ENCODE data around the gene NEDD4L.

NEDD4L gene

DNA sequence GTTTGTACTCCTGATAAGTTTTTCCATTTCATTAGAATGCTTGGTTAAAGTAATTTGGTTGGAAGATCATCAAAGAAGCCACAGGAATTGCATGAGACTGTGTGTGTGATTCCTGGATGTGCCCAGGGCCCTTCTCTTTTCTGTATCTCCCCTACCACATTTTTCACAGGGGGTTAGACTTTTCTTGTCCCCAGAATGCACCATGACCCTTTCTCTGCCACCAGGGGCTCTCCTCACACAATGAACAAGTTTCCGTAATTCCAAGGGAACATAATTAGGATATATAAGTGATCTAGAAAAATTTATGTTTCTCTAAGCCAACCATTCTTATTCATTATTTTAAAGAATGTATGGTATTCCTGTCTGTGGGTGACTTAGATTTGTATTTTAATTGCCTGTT lies 291.8 kb downstream of the NEDD4L start:
- DNase-seq, result no peak

DNA sequence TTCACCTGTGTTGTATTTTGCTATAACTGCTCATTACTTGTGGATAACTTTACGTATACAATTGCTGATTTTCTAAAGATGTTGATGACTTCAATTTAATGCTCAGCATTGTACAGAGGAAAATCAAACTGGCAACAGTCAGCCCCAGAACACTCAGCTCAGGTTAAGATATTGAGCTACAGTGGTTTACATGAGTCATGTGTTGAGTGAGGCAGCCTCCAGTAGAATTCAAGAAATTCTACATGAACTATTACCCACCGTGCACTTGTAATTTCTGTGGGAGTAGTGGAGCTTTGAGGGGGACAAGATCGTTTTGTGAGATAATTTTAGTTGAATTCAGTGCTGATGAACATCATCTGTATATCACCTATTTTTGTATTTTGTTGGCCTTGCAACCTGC lies 292.6 kb downstream of the NEDD4L start:
- no peak for DNase-seq

DNA sequence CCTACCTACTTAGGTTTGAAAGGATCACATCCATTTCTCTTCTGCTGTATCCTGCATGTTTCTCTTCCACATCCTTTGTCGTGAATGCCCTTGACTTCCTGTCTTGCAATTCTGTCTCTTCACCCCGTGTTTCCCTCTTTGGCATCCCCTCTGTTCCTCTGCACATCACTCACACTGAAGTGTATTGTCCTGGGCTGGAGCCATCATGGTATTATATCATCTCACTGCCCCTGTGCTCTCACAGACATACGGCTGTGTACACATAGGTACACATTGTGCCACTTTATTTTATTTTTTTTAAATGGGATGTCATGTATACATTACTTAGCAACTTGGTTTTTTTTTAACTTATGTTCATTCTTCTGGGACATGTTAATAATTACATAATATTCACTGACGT lies 293.3 kb downstream of the NEDD4L start:
- DNase-seq, result no peak

DNA sequence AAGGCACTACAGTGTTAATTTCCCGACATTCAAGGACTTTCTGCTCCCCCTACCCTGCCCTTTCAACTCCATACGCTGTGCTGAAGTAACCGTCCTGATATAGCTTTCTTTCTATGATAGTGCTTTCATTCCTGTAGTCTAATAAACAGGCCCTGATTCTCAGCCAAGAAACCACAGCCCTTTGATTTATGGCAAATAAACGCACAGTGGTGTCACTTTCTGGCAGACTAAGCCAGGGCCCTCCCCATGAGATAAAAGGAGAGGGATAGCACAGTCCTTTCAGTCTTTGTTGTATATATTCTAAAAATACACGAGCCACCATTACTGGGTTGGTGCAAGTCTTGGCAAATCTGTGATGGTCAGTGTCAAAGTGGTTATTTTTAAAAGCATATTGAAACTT lies 293.7 kb downstream of the NEDD4L start:
- no peak for DNase-seq

DNA sequence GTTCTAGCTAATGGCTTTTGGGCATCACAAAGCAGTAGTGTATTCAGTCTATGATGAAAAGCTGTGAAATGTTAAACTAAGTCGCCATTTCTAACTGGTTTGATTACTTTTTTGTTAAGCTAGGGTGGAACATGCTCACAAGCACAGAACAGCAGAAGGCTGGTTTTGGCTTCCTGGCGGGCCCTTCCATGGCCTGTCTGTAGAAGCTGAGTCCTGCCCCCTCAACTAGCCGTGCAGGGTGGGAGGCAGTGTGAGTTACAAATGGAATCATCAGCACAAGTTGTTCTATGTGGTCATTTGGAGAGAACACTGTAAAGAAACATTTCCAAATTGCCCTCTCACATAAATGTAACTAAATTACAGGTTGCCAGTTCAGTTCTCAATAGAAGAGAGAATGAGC lies 294.1 kb downstream of the NEDD4L start:
- DNase-seq, result no peak

DNA sequence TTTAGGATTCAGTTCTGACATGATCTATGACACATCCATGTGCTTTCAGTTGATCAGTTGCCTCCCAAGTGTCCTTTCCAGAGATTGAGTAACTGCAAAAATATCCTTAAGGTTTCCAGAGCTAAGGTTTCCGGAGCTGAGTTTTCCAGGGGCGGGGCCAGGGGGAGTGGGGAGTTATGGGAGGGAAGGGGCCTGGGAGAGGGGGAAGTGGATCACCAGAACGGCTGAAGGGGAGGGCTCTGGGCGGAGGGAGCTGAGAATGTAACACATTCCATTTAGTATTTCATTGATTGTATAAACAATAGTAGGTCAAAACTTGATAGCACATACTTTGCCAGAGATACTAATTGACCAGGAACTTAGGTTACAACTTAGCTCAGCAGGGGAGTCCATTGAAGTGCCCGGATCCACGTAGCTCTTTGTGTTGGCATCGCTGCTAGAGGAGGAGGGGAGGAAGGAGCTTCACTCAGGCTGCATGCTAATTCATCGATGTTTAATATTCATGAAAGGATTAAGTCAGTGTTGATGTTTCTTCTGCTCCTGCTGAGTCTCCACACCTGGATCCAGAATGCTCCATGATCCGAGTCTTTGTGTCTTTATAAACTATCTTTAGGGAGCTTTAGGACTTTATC lies 295.1 kb downstream of the NEDD4L start:
- DNase-seq, result no peak

DNA sequence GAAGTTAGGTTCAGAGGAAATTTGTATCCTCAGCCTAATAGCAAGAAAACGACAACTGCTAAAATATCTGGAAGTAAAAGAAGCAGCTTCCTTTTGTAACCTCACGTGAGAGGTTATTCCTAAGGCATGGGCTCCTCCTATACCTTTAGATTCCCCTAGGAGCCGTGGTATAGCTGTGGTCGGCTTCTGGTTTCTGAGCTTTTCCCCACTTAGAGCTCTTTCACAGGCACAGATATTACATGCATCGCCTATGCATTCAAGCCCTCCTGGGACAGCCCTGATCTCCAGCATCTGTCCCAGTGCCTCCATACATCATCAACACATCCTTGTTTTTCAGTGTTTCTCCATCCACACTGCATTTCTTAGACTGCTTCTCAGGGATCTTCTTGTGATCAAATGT lies 295.9 kb downstream of the NEDD4L start:
- no peak for DNase-seq

DNA sequence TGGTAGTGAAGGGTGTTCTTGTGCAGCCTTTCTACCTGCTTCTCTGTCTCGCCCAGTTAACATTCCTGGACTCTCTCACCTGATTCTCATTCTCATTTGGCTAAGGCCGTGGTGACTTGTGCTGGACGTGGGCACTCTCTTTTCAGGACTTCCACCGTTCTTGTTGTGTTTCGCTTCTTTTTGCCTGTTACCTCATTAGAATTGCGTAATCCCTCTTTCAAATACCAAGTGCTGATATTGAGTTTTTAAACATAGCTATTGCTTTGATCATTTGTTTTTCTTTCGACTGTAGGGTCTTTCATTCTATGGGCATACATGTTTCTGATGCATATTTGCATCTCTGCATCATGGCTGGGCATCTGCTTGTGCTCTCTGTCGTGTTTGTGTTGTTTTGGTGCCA lies 297.9 kb downstream of the NEDD4L start:
- no peak for DNase-seq

DNA sequence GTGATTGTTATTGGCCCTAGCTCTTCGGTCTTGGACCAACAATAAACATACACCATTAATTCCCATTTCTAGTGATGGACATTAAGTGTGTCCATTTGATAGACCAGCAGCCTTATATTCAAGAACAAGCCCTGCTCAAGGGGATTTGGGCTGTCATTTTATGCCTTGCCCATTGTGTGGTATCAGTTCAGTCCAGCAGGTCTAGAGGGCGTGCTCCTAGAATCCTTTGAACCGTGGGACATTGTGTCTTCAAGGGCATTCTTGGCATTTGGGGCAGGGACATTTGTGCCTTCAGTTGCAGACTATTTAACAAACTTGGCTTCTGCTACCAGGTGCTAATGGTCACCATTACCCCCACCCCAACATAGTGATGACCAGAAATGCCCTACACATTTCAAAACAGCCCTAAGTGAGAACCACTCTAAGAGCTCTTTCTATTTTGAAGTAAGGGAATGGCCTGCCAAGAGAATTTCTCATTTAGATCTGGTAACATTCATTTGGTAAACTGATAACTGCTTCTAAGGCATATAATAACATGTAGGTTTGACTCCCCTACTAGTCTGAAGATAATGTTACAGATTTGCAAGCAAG lies 300.1 kb downstream of the NEDD4L start:
- no peak for DNase-seq

DNA sequence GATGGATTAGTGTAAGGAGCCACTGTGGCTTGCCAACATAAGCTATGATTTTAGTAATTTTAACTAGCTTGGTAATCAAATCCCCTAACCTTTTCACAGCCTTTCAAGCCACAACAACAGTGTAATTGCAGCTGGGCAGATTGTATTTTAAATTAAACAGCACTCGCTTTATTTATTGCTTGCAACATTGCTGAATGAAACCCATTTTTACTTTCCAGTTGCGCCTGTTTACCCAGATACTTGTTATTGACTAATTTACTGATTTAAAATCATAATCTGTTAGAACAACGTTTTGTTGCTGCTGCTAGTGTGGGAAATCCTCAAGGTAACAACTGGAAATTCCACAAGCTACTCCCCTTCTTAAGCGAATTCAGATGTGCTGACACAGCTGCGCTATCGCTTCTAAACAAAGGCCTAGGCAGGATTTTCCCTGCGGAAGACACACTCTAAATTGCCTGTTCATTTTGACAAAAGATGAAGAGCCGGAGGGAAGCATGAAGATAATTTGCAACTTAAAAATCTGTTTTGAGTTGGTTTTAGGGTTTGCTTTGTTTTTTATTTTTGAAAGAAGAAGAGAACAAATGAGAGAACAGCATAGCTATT lies 300.9 kb downstream of the NEDD4L start:
- DNase-seq, result no peak

DNA sequence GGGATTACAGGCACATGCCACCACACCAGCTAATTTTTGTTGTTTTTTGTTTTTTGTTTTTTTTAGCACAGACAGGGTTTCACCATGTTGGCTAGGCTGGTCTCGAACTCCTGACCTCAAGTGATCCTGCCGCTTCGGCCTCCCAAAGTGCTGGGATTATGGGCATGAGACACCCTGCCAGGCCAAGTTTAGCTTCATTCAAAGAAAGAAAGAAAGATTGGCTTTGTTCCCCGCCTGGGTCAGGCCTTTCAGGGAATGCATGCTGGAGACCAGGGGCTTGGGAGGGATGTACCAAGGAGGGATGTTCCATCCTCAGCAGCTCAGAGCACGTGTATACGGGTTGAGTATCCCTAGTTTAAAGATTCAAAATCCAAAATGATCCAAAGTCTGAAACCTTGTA lies 301.8 kb downstream of the NEDD4L start:
- DNase-seq, result no peak

DNA sequence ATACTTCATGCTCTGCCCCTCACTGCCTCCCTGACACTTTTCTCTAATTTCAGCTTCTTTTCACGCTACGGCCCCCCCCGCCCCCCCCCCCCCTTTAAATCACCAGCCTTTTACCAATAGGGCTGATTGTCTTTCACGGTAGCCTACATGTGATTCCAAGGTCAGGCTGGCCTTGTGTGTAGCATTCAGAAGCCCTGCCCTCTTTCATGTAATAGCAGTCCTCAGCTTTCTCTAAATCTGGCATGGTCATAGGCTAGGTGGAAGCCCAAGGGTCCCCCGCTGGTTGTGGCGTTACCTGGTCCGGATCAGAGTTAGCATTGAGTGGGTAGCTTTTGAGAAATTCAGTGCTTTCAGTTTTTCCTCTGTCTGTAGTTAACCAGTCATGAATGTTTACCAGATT lies 303.1 kb downstream of the NEDD4L start:
- no peak for DNase-seq

DNA sequence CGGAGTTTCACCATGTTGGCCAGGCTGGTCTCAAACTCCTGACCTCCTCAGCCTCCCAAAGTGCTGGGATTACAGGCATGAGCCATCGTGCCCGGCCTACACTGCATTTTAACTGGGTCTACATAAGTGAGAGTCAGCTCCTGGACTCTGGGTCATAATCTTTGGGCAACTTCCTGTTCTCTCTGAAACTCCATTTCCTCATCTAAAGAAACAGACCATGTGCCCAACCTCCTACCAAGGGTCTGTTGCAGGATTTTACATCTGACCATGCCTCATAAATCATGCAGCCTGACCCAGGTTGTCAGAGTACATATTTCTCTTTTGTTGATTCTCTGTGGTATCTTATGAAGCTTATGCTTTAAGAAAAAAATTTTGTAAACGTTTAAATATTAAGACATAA lies 304.5 kb downstream of the NEDD4L start:
- no peak for DNase-seq

DNA sequence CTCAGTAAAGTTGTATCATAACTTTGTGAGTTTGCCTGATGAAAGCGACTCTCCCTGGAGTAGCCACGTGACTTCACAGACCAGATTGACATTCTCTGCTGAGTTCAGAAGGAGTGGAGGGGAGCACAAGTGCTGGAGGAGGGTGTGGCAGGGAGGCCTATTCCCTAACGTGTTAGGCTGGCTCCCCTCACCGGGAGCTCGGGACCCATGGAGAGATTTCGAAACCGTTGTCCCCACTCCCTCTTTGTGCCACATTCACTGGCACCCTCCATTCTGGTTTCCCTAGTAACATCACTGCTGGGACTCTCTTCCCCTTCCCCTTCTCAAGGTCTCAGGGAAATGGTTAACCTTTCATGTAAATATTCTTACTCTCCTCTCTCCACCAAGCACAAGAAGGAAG lies 304.9 kb downstream of the NEDD4L start:
- DNase-seq, result no peak

DNA sequence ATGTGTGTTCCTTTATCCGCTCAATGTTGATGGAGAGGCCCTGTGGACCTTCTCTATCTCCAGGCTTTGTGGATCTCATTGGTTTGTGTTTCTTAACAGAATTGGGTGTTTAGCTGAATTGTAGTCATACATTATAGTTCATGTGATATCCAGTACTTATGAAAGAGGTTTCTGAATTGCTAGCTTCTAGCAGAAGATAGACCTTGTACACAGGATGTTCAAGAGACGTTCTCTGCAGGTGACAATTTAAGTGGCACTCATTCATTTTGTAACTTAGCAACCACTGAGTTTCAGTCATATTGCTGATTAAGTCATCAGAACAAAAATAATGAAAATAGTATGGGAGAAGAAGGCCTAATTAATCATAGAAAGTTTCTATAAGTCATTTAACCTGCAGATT lies 305.6 kb downstream of the NEDD4L start:
- DNase-seq, result no peak

DNA sequence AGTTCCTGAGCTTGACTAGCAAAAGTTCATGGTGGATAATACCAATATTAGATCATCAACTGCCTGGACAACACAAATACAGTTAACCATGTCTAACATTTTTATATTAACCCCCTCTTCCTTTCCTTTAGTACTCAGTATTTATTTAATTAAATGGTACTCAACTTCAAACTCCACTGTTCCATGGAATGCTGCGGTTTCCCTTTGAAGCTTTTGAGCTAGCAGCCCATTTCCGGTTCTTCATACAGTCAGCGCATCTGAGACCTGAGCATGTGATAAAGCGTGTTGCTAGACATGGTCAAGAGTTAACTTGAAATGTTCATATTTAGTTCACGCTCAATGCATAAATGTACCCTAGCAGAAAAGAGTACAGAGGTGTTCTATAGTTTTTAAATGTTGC lies 306.5 kb downstream of the NEDD4L start:
- DNase-seq, result no peak

DNA sequence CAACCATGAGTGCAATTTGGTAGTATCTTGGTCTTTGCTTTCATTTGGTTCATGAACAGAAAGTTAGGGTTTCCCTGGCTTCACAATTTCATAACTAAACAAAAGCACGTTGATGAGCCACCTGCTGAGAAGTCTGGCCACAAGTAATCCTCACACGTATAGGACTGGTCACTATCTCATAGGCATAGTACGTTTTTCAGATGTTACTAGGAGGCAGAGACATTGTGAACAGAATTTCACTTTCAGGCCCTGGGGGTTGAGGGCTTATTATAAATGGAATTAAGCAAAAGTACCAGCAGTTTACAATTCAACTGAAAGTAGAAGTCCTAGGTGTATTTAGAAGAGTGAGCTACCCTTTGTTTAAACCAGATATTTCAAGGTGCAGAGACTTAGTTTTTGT lies 307.8 kb downstream of the NEDD4L start:
- no peak for DNase-seq

DNA sequence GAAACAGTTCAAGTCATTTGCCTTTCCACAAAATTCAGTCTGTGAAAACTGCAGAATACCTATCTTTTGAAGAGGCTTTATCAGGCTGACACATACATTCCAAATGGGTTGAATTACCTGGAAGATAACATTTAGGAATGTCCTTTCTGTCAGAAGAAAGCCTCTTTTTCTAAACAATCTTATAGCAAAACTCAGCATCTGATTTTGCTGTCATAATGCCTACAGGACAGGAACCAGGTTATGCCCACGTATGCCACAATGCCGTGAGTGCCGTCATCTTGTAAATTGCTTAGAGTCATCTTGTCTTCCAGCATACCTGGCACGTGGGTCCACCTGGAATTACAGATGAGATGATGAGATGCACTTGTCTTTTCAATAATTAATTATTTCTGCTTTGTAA lies 309.6 kb downstream of the NEDD4L start:
- no peak for DNase-seq

DNA sequence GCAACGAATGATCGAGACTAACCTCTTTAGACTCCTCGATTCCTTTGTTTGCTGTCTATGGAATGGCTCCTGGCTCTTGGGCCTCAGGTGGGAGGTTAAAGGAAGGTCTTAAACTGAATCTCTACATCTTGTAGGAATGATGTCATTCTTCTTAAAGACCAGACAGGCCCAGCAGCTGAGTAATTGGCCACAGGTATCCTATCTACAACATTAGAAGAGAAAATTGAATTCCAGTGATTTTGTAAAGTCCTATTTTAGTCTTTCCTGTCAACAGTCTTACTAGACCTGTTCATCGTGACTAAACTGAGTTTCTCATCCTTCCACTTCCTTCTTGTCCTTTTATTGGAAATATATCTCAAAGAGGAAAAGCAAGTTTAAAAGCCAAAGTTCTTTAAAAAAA lies 310.0 kb downstream of the NEDD4L start:
- DNase-seq, result no peak

DNA sequence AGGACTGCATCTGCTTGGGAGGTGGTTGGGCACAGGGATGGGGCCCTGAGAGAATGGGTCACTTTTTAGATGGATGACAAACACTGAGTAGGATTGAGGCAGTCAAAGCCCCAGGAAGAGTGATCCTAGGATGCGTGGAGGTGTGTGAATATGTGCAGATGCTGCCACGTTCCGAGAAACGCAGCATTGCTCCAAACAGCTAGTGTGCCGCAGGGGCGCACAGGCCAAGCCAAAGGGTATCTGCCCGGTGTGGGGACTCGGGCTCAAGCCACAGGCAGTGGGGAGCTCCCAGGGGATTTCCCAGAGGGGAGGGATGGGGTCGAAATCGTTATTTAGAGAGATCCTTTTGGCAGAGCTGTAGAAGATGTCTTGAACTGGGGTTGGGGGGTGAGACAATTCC lies 310.8 kb downstream of the NEDD4L start:
- no peak for DNase-seq

DNA sequence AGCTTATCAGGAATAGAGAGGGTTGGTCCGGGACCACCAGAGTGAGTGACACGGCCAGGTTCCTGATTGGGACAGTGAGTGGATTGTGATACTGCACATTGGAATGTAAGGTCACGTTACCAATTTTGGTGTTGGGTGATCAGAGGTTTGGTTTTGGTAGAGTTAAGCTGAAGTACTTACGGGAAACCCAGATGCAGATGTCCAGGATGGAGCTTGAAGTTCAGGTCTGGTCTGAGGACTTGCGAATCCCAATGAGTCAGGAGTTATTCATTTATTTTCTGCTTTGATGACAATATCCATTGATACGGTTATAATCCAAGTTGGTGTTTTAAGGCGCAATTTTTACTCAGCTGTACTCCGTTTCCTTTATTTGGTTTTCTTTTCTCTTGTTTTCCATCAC lies 311.2 kb downstream of the NEDD4L start:
- DNase-seq, result no peak

DNA sequence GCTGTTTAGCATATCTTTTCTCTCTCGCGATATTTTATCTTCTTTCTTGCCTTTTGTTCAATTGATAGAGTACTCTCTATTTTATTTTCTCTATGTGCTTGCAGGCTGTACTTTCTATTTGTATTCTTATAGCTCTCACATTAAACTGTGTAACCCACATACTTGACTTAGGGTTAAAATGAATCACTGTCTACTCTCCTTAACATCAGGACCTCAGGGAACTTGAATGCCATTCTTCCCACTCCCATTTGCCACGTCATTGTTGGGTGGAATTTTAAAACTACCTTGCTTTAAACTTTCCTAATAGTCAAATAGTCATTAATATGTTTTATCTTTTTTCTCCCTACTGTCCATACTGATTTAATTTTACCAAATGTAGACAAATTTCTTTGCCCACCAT lies 315.2 kb downstream of the NEDD4L start:
- DNase-seq, result no peak

DNA sequence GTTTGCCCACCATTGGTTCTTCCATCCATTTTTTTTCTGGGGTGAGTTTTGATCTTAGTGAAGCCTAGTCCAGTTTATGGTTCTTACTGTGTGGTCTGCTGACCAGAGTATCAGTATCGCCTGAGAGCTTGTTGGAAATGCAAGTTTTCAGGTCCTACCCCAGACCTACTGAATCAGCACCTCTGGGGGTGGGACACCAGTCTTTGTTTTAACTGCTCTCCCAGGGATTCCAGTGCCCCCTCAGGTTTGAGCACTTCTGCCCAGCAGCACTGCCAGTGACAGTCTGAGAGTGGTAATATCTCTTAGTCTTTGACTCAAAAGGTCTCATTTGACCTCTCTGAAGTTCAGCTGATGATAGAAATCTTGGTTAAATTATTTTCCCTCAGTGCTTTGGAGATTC lies 315.6 kb downstream of the NEDD4L start:
- no peak for DNase-seq

DNA sequence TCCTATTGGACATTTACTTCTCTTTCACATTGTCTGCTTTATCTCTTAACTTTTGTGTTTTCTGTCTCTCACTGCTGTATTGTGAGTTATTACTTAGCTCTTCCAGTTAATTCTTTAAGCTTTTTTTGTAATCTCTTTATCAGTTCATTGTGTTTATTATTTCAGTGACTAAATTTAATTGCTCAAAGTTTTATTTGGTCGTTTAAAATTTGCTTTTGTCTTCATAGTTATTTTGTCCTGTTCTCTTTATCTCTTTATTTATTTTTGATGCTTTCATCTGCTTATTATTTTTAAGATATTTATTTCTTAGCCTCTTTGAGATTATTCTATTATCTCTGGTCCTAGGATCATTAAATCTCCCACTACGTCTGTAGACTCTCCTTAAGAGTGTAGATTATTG lies 316.3 kb downstream of the NEDD4L start:
- no peak for DNase-seq

DNA sequence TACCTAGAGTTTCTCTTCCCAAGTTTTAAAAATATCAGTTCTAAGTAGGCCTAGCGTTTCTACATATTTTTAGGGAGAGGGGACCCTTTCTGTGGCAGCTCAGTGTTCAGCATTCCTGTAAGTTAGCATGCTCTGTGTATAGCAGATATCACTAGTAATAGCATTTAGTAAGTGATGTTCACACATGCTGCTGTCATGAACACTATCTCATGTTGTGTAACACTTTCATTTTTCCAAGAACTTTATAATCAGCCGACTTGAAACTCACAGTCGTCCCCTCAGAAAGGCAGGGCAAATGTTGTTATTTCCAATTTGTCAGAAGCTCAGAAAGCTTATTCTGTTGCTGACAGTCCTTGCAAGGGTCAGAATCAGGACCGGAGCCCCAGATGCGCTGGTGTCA lies 317.2 kb downstream of the NEDD4L start:
- no peak for DNase-seq
